ENCODE data around the gene PLA2G4A.

PLA2G4A gene

DNA sequence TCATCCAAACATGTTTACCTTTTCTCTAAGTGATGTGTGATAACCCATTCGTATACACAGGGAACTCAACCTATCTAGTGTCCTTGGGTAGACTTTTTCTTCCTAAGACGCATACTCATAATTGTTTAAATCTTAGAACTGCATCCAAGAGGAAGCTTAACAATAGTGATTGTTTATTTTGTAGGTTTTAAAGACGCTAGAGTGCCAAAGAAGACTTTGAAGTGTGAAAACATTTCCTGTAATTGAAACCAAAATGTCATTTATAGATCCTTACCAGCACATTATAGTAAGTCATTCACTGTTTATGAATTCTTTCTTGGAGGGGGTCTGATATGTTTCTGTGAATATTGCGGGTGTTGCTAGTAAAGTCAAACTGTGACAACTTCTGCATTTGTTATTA, 25.4 kb downstream of the PLA2G4A start:
- DNase-seq (ENCODE audit: low spot score), result no peak
- TF ChIP-seq, protein P1, sequence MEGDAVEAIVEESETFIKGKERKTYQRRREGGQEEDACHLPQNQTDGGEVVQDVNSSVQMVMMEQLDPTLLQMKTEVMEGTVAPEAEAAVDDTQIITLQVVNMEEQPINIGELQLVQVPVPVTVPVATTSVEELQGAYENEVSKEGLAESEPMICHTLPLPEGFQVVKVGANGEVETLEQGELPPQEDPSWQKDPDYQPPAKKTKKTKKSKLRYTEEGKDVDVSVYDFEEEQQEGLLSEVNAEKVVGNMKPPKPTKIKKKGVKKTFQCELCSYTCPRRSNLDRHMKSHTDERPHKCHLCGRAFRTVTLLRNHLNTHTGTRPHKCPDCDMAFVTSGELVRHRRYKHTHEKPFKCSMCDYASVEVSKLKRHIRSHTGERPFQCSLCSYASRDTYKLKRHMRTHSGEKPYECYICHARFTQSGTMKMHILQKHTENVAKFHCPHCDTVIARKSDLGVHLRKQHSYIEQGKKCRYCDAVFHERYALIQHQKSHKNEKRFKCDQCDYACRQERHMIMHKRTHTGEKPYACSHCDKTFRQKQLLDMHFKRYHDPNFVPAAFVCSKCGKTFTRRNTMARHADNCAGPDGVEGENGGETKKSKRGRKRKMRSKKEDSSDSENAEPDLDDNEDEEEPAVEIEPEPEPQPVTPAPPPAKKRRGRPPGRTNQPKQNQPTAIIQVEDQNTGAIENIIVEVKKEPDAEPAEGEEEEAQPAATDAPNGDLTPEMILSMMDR (IDR thresholded peaks at IDR 0.05; ENCODE audit: extremely low read depth, missing control alignments), result no peak

GRCh38 chr1:186858923-186859322, 30.2 kb downstream of the PLA2G4A start:
- TF ChIP-seq, protein P1 (IDR thresholded peaks at IDR 0.05; ENCODE audit: extremely low read depth, missing control alignments), result no peak
- DNase-seq (ENCODE audit: low spot score), result no peak

- TF ChIP-seq, protein P1 (IDR thresholded peaks at IDR 0.05; ENCODE audit: extremely low read depth, missing control alignments), result no peak
- DNase-seq (ENCODE audit: low spot score), result no peak
These were observed 31.2 kb downstream of the PLA2G4A start for GRCh38 chr1:186859995-186860394.

GRCh38 chr1:186864296-186864695, 35.5 kb downstream of the PLA2G4A start:
- TF ChIP-seq, protein P1 (IDR thresholded peaks at IDR 0.05; ENCODE audit: extremely low read depth, missing control alignments), result no peak
- DNase-seq (ENCODE audit: low spot score), result no peak

DNA sequence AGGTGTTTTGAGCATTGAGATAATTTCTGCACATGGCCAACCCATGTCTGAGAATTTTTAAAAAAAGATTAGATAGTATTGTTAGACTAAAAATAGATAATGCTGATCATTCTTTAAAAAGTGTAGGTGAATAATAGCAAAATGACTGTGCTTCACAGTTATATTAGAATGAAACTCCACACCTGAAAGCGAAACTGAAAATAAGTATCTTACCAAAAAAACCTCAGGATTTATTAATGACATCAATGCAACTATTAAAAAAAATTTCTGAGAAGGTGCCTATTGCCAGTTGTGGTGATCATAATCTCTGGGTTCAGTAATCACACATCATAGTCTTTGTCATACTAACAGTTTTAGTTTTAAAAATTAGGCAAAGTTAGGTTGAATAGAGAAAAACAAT, 36.5 kb downstream of the PLA2G4A start:
- DNase-seq (ENCODE audit: low spot score), result peak; percentile 40
- TF ChIP-seq, protein P1 (IDR thresholded peaks at IDR 0.05; ENCODE audit: extremely low read depth, missing control alignments), result no peak

GRCh38 chr1:186865857-186866256, 37.1 kb downstream of the PLA2G4A start:
- no peak for DNase-seq (ENCODE audit: low spot score)
- TF ChIP-seq, protein P1 (IDR thresholded peaks at IDR 0.05; ENCODE audit: extremely low read depth, missing control alignments), result no peak

- TF ChIP-seq, protein P1 (IDR thresholded peaks at IDR 0.05; ENCODE audit: extremely low read depth, missing control alignments), result no peak
- DNase-seq (ENCODE audit: low spot score), result no peak
These were observed 40.9 kb downstream of the PLA2G4A start for GRCh38 chr1:186869526-186870228.

Data from GM20000 (cell line).